NAMALWA (cell line): ENCODE data around the gene TRIM39.

Source experiments
- DNase-seq: peaks from one replicate; pipeline ENCODE4 v3.0.0-alpha.2; 2015; ENCODE audit warnings: low spot score

The TRIM39 gene

DNA sequence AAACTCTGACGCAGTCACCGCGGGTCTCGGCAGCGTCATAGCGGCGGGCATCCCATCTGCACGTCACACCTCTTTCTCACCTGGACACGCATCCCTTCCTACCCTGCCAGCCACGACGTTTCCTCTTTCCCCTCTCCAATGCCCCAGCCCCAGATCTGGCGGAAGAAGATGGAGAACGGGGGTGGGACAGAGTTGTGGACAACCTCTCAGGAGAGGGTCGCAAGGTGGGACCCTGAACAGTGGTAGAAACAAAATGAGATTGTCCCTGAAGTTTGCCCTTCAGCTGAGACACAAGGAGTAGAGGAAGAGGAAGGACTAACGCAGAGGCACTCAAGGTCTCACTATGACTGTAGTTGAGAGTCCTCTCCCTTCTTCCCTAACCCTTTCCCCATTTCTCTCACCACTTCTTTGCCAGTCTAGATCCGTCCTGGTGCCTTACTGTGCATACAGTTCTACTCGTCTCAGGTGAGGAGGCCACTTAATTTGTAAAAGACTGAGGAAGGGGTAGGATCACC, 562 bp downstream of the TRIM39 start:
- no peak for DNase-seq

DNA sequence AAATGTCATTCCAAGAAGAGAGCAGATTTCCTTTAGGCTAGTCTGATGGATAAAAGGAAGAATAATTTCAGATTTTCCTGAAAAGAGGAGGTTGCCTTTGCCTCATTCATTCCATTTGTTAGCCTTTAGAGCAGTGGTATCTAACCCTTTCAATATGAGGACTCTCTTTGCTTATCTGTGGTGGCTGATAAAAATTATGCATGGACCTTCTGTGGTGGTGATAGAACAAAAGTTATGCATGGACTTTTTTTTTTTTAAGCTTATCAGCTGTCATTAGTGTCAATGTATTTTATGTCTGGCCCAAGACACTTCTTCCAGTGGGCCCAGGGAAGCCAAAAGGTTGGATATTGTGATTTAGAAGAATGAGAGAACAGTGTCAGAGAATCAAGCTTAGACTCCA, 1.7 kb downstream of the TRIM39 start:
- no peak for DNase-seq

DNA sequence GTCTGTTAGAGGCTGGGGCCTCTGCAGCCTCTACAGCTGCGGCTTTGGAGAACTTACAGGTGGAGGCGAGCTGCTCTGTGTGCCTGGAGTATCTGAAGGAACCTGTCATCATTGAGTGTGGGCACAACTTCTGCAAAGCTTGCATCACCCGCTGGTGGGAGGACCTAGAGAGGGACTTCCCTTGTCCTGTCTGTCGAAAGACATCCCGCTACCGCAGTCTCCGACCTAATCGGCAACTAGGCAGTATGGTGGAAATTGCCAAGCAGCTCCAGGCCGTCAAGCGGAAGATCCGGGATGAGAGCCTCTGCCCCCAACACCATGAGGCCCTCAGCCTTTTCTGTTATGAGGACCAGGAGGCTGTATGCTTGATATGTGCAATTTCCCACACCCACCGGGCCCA, 2.6 kb downstream of the TRIM39 start:
- DNase-seq, result no peak

DNA sequence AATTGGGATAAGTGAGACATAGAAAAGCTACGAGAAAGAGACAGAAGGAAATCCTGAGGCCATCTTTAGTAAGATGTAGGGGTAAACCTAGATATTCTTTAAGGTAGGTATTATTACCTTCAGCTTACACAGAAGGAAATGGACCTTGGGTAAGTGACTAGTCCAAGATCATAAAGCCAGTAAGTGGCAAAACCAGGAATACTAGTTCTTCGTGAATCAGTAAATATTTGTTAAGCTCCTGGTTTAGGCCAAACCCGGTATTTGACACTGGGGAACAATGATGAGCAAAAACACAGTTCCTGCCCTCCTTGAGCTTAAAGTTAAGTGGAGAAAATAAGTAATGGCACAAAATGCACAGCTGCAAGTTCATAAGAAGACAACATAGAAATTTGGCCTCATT, 5.3 kb downstream of the TRIM39 start:
- no peak for DNase-seq

DNA sequence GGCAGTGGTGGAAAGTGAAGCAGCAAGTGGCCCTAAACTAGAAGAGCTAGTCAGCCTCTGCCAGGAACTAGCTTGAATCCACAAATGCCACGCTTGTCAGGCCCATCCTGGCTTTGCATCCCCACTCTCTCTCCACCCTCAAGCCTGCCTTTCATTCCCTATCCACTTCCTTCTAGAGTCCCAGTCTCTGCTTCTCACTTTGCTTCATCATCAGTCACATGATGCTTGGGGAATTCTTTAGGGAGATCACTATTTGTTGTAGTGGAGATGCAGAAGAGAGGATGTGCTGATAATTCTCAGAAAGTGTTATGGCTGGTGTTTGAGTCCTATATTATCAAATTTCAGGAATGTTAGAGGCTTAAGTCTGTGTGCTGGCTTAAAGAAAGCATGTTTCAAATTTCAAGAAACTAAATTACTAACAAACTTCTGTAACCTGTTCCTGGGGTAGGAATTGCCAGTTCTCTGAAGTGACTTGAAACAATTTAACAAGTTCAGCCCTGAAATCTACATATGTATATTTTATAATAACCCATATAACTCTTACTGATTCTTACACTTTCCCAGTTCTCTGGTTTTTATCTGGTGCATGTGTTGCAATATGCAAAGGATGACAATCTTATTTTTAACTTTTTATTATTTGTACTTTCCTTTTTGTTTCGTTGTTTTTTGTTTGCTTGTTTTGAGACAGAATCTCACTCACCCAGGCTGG, 7.5 kb downstream of the TRIM39 start:
- no peak for DNase-seq

DNA sequence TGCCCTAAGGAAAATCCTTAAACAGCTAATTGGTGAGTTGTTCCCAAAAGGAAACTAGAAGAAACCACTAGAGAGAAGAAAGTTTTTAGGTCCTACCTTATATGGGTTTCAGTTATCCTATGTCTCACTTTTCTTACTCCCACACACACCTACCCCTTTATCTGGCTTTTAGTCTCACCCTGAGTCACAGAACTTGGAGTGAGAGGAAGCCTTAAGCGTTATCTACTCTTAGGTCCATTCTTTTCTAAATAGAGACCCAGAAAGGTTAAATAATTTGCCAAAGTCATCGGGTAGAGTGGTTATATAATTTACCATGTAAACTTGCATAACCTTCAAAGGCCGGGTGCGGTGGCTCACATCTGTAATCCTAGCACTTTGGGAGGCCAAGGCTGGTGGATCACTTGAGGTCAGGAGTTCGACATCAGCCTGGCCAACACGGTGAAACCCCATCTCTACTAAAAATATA, 13.9 kb downstream of the TRIM39 start:
- no peak for DNase-seq

DNA sequence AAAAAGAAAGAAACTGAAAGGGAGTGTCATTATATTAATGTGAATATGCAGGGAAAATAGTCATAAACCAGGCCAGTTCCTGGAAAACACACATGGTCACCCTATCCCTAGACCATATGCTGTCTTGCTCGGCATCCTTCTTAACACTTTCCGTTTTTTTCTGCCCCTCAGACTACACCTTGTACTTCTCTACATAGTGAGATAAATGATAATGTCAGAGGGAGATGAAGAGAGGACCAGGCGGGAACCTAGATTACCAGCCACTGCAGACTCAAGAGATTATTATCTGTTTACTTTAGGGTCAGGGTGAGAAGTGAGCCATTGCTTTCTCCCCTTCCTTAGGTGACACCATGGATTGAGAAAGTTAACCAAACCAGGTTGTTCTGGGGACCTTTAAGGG, 14.5 kb downstream of the TRIM39 start:
- DNase-seq, result no peak

DNA sequence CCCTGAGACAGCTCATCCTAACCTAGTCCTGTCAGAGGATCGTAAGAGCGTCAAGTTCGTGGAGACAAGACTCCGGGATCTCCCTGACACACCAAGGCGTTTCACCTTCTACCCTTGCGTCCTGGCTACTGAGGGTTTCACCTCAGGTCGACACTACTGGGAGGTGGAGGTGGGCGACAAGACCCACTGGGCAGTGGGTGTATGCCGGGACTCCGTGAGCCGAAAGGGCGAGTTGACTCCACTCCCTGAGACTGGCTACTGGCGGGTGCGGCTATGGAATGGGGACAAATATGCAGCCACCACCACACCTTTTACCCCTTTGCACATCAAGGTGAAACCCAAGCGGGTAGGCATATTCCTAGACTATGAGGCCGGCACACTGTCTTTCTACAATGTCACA, 15.0 kb downstream of the TRIM39 start:
- DNase-seq, result no peak

DNA sequence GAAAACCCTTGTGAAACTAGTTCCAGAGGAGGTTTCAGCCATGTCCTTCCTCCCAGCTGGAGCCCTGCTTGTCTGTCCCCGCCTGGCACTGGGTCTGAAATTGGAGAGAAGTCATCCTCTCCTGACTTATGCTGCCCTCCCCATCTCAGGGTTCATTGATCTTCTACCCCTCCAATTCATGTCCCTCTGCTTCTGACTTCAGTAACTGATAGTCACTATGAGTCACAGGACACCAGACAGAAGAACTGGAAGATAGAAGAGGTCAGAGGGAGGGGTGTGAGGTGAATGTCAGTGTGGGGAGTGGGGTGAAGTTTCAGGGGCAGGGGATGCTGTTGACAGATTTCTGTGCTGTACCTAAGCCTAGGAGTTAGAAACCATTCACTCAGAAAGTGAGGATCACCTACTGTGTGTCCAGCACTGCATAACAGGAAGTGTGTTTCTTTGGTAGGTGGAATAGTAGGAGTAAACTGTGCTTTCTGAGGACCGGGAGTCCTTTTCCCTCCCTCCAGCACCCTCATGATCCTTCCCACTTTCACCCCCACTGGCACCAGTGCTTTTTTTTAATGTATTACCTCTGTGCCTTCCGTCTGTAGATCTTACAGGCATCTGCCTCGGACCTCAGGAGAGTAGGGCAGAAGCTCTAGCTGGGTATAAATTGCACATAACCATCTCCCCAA, 17.6 kb downstream of the TRIM39 start:
- DNase-seq, result no peak

DNA sequence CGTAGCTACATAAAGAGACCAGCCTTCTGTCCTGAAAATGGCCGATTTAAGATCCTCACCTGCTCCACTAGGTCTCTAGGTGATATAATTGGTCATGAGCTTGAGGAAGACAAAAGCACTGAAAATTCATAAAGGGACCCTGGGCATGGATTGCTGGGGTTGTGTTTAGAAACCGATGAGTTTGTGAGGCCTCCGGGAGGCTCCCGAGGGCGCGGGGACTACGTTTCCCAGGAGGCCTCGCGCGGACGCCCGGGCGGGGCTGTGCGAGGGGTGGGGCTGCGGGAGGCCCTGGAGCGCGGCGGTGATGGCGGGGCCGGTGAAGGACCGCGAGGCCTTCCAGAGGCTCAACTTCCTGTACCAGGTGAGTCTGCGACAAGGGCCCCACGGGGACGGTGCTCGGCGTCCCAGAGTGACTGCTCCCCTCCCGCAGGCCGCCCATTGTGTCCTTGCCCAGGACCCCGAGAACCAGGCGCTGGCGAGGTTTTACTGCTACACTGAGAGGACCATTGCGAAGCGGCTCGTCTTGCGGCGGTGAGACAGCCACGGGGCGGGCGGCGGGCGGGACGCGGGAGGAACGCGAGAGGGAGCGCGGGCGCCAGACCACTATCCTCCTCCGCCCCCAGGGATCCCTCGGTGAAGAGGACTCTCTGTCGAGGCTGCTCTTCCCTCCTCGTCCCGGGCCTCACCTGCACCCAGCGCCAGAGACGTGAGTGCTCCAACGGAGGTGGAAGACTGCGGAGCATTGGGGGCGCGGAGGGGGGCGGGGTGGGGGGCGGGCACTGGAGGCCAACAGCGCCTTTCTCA, 18.3 kb downstream of the TRIM39 start, which contains the start of gene RPP21:
RPP21 (plus strand) TSS at position 289 of the 804 bp plus-strand sequence; CDS start at position 305, 16 bp downstream.
- DNase-seq, result peak; percentile 86

DNA sequence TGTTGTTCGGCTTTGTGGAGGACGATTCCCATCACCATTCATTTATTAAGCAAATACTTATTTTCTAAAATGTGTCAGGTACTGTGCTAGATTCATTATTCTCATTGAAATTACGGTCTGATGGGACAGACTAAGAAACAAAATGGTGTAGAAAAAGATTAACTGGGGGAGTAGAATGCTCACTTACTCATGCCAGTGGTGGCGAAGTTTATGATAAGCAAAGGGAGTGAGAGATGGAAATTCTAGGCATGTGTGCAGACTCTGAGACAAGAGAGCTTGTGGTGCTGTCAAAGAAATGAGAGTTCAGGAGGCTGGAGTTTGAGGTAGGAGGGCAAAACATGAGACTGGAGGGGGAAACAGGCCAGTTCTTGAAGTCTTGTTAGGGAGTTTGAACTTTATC, 19.1 kb downstream of the TRIM39 start:
- no peak for DNase-seq

DNA sequence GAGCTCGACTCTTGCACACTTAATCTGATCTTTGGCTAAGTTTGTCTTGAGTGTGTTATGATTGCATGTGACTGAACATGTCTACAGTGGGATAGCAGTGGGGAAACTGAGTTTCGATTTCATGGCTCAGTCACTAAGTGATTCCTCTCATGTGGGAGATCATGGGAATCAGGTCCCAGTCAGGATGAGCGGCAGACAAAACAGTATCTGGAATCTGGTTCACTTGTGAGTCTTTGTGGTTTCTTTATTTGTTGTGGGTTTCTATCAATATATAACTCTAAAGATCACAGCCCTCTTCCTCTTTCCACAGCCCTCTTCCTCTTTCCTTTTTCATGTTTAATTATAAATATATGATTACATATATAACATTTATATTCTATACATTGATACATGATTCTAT, 22.2 kb downstream of the TRIM39 start:
- DNase-seq, result no peak

DNA sequence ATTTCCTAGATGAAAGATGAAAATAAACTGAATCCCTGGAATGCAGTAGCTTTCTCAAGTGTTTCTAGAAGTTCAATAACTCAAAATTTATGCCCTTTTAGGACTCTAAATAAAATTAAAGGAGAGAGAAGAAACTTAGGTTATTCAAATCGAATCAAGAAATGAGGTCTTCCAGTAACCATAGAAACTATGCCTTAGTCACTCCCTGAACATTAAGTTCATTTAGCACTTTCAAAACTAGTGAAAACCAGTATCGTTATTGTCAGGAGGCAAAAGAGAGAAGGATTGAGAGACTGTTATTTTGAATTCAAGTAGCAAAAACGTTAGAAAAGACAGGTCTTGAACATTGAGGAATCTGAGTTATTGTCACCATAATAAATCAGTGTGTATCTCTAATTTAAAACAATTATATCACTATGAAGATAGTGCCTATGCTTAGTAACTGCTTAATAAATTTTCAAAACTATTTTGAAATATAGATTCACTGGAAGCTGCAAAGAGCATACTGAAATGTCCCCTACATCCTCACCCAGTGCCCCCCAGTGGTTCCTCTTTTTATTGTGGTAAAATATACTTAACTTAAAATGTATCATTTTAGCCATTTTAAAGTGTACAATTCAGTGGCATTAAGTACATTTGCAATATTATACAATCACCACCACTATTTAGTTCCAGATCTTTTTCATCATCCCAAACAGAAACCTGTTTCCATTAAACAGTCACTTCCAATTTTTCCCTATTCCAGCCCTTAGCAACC, 22.9 kb downstream of the TRIM39 start:
- peak; percentile 25 for DNase-seq

DNA sequence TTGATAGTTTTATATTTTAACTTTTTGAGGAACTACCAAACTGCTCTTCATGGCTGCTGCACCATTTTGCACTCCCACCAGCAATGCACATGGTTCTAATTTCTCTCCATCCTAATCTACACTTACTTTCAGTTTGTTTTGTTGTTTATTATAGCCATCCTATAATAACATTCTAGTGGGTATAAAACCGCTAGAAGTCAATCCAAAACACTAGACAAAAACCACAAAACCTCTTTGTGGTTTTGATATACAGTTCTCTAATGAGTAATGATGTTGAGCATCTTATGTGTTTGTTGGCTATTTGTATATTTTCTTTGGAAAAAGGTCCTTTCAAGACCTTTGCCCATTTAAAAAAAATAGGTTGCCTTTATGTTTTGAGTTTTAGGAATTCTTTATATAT, 23.8 kb downstream of the TRIM39 start:
- no peak for DNase-seq

DNA sequence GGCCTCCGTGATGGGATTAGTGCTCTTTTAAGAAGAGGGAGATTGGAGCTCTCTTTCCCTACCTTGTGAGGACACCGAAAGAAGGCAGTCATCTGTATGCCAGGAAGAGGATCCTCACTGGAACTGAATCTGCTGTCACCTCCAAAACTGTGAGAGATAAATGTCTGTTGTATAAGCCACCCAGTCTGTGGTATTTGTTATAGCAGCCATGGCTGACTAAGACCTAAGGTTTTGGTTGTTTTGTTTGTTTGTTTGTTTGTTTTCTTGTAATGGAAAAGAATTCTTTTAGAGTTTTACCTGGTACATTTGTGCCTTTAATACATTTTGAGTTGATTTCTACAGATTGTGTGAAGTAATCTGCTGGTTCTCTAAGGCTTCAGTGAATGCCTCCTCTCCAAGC, 25.8 kb downstream of the TRIM39 start:
- DNase-seq, result no peak

DNA sequence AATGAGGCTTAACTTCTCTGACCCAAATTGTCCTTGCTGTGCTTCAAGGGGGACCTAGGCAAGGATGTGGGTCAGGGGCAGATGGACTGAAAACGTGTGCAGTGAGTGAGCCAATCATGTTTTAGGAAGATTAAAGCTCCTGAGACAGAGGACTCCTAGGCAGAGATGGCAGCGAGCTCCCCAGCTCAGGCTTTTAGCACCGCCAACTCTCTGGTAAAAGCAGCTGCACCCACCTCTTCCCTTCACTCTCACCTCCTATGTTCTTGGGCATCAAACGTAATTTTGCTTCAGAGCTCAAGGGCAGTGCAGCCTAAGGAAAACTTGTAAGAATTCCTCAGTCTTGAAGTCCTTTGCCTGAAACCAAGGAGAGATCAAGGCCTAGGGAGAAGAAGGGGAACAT, 28.6 kb downstream of the TRIM39 start:
- DNase-seq, result no peak

DNA sequence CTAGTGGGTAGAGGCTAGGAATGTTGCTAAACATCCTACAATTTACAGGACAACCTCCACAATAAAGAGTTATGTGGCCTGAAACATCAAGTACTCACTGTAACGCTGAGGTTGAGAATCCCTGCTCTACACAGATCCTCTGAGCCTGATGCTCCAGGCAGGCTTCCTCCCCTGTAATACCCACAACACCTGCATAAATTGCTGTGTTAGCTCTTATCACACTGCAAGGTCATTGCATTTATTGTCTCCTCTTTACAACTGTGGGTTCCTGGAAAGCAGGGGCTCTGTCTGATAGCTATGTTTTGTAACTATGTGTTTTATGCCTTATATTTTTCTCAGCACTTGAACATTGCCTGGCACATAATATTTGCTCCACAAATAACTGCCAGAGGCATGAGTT, 29.8 kb downstream of the TRIM39 start:
- no peak for DNase-seq

DNA sequence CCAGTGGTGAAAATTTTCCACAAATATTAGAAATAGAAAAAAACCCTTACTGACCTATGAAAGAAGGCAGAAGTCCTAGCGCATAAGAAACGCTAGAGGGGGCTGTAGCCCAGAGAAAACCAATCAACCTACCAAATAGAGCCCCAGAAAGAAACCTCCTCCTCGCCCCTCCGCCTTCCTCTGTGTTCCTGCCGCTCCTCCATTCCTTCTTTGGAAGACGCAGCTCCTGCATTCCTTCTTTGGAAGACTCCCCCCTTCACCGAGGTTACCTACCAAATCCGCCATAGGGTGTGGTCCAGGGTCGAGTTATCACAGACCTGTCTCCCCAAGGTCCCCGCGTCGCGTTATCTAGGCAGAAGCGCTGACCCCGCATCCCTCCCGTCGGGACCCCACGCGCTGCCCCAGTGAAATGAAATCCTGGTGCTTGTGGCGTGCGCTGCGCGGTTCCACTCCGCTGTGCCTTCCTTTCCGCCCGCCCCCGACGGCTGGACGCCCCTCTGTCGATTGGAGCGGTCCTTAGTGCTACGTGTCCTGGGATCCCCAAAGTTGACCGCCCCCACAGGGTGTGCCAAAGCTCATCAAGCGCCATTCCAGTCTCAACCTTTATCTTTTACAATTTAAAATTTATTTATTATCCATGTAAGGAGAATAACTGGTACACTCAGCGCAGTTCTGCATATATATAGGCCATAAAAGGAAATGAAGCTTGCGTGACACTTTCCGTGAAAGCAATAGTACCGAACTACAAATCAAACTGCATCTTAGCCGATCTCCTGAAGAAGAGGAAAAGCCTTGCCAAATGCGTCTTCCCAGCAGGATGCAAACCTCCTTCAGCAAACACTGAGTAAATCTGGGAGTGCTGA, 31.2 kb downstream of the TRIM39 start:
- DNase-seq, result peak; percentile 77

DNA sequence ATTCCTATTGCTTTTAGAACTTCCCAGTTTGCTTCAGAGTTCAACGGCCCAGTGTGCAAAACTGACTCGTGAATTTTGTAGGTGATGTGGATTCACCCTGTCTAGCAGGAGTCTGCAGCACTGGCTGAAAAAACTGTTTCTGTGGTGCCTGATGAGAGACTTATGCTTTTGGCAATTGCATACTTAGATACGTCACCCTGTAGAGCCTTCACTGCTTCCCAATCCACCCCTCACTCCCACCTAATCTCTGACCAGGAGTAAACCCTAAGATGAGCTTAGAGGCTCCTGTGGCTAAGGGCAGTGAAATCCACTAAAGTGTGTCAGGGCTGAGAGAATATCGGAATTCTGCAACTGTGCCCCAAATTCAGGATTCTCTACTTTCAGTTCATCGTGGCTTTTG, 32.5 kb downstream of the TRIM39 start:
- DNase-seq, result no peak

DNA sequence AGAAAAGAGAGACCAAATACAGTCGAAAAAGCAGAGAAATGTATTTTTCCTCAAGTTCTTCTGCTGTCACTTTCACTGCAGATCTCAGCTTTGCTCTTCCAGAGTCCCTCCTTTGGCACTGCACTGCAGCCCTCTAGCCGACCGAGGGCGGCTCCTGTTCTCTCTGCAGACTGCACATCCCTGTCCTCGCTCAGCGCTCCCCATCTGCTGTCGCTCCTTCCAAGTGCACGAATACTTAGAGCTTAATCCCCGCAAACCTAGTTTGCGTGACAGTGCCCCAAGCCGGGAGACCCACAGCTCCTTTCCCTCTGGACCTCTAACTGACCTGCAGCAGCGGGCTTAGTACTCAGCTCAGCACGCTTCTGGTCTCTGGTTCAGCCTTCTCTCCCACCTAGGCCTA, 33.4 kb downstream of the TRIM39 start:
- DNase-seq, result no peak

DNA sequence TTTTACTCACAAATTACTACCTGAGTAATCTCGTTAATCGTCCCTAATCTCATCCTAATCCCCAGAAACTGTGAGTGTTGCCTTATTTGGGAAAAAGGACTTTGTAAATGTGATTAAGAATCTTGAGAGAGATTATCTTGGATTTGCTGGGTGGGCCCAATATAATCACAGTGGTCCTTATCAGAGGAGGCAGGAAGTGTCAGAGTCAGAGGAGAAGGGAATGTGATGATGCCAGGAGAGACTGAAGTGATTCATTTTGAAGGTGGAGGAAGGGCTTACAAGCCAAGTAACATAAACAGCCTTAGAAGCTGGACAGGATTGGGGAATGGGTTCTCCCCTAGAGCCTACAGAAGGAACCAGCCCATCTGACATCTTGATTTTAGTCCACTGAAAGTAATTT, 34.9 kb downstream of the TRIM39 start:
- no peak for DNase-seq
